ENCODE results near the gene FBLIM1.

Gene FBLIM1

GRCh38 chr1:15734901-15735300 is 23.7 kb upstream of the FBLIM1 start:
- TF ChIP-seq CTCF (IDR thresholded peaks at IDR 0.05; ENCODE audit: low read depth, low read length, missing control alignments), result no peak
- DNase-seq (ENCODE audit: low read depth), result no peak
- H3K4me3 ChIP-seq (ENCODE audit: low read depth, low read length), result no peak overlapping the region

GRCh38 chr1:15735304-15736037 is 23.1 kb upstream of the FBLIM1 start:
- H3K4me3 ChIP-seq (ENCODE audit: low read depth, low read length), result no peak overlapping the region
- no peak for DNase-seq (ENCODE audit: low read depth)
- TF ChIP-seq CTCF (IDR thresholded peaks at IDR 0.05; ENCODE audit: low read depth, low read length, missing control alignments), result no peak

- no peak for DNase-seq (ENCODE audit: low read depth)
- no peak for TF ChIP-seq CTCF (IDR thresholded peaks at IDR 0.05; ENCODE audit: low read depth, low read length, missing control alignments)
These were observed 22.3 kb upstream of the FBLIM1 start, which contains the start of gene SLC25A34 for GRCh38 chr1:15736038-15736891. SLC25A34 (plus strand) TSS chr1:15736258; CDS start chr1:15736486, 228 bp downstream.

GRCh38 chr1:15736892-15737261 is 21.7 kb upstream of the FBLIM1 start:
- no peak overlapping the region for H3K4me3 ChIP-seq (ENCODE audit: low read depth, low read length)
- DNase-seq (ENCODE audit: low read depth), result no peak
- no peak for TF ChIP-seq CTCF (IDR thresholded peaks at IDR 0.05; ENCODE audit: low read depth, low read length, missing control alignments)

More at GRCh38 chr1:15736038-15736891, 22.3 kb upstream of the FBLIM1 start, which contains the start of gene SLC25A34:
- H3K4me3 ChIP-seq (ENCODE audit: low read depth, low read length), result no peak within 1 kb of the TSS

GRCh38 chr1:15737324-15738319 is 21.0 kb upstream of the FBLIM1 start:
- no peak overlapping the region for H3K4me3 ChIP-seq (ENCODE audit: low read depth, low read length)
- TF ChIP-seq CTCF (IDR thresholded peaks at IDR 0.05; ENCODE audit: low read depth, low read length, missing control alignments), result no peak
- no peak for DNase-seq (ENCODE audit: low read depth)

- DNase-seq (ENCODE audit: low read depth), result no peak
- no peak overlapping the region for H3K4me3 ChIP-seq (ENCODE audit: low read depth, low read length)
- TF ChIP-seq CTCF (IDR thresholded peaks at IDR 0.05; ENCODE audit: low read depth, low read length, missing control alignments), result no peak
These were observed 20.0 kb upstream of the FBLIM1 start for GRCh38 chr1:15738416-15739113.
